ENCODE measurements around the gene KMT2C.
"Not testable (repeated sequence)": the region's sequence is repeated elsewhere in the genome, so short reads cannot be mapped to it uniquely, and the experiment has no call there.

DNA sequence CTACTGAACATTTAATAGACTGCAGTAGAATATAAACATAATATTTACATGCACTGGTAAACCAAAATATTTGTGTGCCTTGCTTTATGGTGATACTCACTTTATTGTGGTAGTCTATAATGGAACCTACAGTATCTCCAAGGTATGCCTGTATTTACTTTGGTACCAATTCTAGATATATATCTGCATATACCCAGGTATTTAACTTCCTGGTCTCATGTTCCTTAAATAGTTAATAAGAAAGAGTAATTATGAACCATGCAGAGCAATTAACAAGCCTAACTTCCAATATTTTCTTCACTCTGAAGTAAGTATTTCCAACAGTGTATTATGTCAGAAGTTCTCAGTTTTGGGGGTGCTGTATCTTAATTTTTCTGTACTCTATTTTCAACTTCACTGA, 57.3 kb downstream of the KMT2C start:
- TF ChIP-seq JUN (CRISPR knock-in tag; IDR thresholded peaks at IDR 0.05); CTCF (IDR thresholded peaks at IDR 0.05); ELF4 (CRISPR knock-in tag; IDR thresholded peaks at IDR 0.05; ENCODE audit: low read depth); ESRRA (CRISPR knock-in tag; IDR thresholded peaks at IDR 0.05; ENCODE audit: borderline replicate concordance); E2F4 (CRISPR knock-in tag; IDR thresholded peaks at IDR 0.05; ENCODE audit: borderline replicate concordance, low read depth): not testable (repeated sequence)
